ENCODE data around the gene ACOXL. TPM values are rescaled to one million over a fixed set of nuclear protein-coding genes. Genes with fewer than 3 reads are reported as not detected.

Gene ACOXL
- total and polyA plus RNA-seq, 10 of the 15 experiments (the other 5 are each of a cell fraction or from before 2014, with no cell fraction given), result 0.05 to 1.3 (median 0.71) TPM

DNA sequence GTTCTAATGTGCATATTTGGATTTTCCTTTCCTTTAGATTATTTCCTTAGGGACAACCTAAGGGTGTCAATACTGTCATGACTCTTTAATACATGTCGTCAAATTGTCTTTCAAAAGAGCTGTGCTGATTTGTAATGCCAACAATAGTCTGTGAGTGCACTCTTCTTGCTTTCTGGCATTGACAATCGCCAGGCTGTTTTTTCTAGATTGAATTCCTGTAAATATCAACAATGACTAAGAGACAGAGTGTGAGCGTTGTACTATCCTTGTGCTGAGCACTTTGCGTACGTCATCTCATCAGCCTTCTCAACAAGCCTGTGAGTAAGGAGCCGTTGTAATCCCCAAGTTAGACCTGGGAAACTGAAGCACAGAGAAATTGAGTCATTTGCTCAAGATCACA is 96.0 kb downstream of the ACOXL start (continued):
- TF ChIP-seq ZNF217 (IDR thresholded peaks at IDR 0.05), result no peak
- no peak for TF ChIP-seq NFYB (IDR thresholded peaks at IDR 0.05; ENCODE audit: insufficient read depth, low read depth, low read length)
- no peak for TF ChIP-seq NRF1 (conservative IDR thresholded peaks at IDR 0.05; ENCODE audit: low read depth, low read length)
- TF ChIP-seq IRF4 (IDR thresholded peaks at IDR 0.05; ENCODE audit: low read depth, low read length), result no peak
- TF ChIP-seq RCOR1 (conservative IDR thresholded peaks at IDR 0.05; ENCODE audit: low read depth, low read length), result no peak
- no peak for TF ChIP-seq PML (IDR thresholded peaks at IDR 0.05; ENCODE audit: low read length)
- TF ChIP-seq CREM (IDR thresholded peaks at IDR 0.05; ENCODE audit: low read depth), result no peak
- no peak for TF ChIP-seq ZNF24 (IDR thresholded peaks at IDR 0.05)
- TF ChIP-seq BHLHE40 (IDR thresholded peaks at IDR 0.05; ENCODE audit: borderline replicate concordance in 1 of 2, low read depth in 2 of 2, low read length in 1 of 2), result no peak

- H4K20me1 ChIP-seq (ENCODE audit: control insufficient read depth, insufficient read depth), result no peaks in the 10 kb centered on the region
- H3K27ac ChIP-seq (ENCODE audit: control insufficient read depth, insufficient read depth), result no peak overlapping the region
- peaks cover 1% of the 10 kb centered on the region for H3K9me3 ChIP-seq (replicated peaks; ENCODE audit: control insufficient read depth, insufficient read depth, low read length)
- intact Hi-C loops (cut with micrococcal nuclease; ENCODE audit: unreplicated experiment) (no loop called here), in situ Hi-C loops (cut with MboI) (no loop called here)
- H3K36me3 ChIP-seq (ENCODE audit: control insufficient read depth in 2 of 2, insufficient read depth in 2 of 2, low read length in 1 of 2), result no peaks in the 10 kb centered on the region
- no peak overlapping the region for H3K4me3 ChIP-seq
- no peaks in the 10 kb centered on the region for H3K79me2 ChIP-seq (ENCODE audit: control insufficient read depth, insufficient read depth, low read length)
- H2AFZ ChIP-seq (ENCODE audit: control insufficient read depth, low read depth, low read length), result no peak overlapping the region
- no peak for FAIRE-seq
- H3K9ac ChIP-seq (ENCODE audit: control insufficient read depth, insufficient read depth, low read length), result no peak overlapping the region
- TF ChIP-seq TARDBP (IDR thresholded peaks at IDR 0.05; ENCODE audit: borderline replicate concordance), result no peak
- no peak for TF ChIP-seq ZNF24 (IDR thresholded peaks at IDR 0.05)
- TF ChIP-seq FOXM1 (IDR thresholded peaks at IDR 0.05; ENCODE audit: low read depth, low read length), result no peak
- no peak for TF ChIP-seq SMAD5 (IDR thresholded peaks at IDR 0.05; ENCODE audit: low read depth)
- no peak for TF ChIP-seq NR2C2 (IDR thresholded peaks at IDR 0.05; ENCODE audit: borderline replicate concordance, control insufficient read depth, insufficient read length, low read depth)
- no peak for TF ChIP-seq CREM (IDR thresholded peaks at IDR 0.05; ENCODE audit: low read depth)
- no peak for TF ChIP-seq SMARCA5 (IDR thresholded peaks at IDR 0.05)
- TF ChIP-seq PAX5 (IDR thresholded peaks at IDR 0.05; ENCODE audit: borderline replicate concordance, low read depth, low read length), result no peak
- no peak for TF ChIP-seq BRCA1 (IDR thresholded peaks at IDR 0.05; ENCODE audit: low read depth, low read length)
- TF ChIP-seq HDAC2 (IDR thresholded peaks at IDR 0.05), result no peak
- no peak for TF ChIP-seq SUZ12 (IDR thresholded peaks at IDR 0.05; ENCODE audit: unreplicated experiment)
- H3K27me3 ChIP-seq (replicated peaks in 1 of 2; ENCODE audit: control insufficient read depth in 2 of 2, insufficient read depth in 2 of 2, low read length in 1 of 2), result no peaks in the 10 kb centered on the region; a peak in 1 of 4 replicates
- no peak overlapping the region for H3K4me2 ChIP-seq (ENCODE audit: control insufficient read depth, insufficient read depth)
- ChIA-PET POLR2A (no interaction called here), CTCF (interaction anchor here (0.7 to 1.4 kb wide), 3 partner anchors 10 to 17 kb away, joined by 3 read pairs; no protein-coding TSS in a partner anchor), SMC1A (ENCODE audit: uncharacterized antibody, unreplicated experiment) (interaction anchor here (0.9 to 2.4 kb wide), 3 partner anchors 11 to 110 kb away, joined by 3 to 7 read pairs (median 3); no protein-coding TSS in a partner anchor), RAD21 (ENCODE audit: unreplicated experiment) (no interaction called here)
- no TSS peak for BruUV-seq (replicated peaks)
- 68% methylated on average over 6 of the region's 6 CpGs for WGBS (ENCODE audit: insufficient coverage, insufficient replicate concordance, low lambda C conversion rate, missing lambda C conversion rate)
- ATAC-seq, result no peak
- no peak for DNase-seq (ENCODE audit: low read depth, low spot score)
- H3K4me1 ChIP-seq (ENCODE audit: control insufficient read depth, insufficient read depth, low read length), result peaks cover 3% of the 10 kb centered on the region
These were observed 97.2 kb downstream of the ACOXL start for GRCh38 chr2:110829413-110830146.

Data from GM12878 (cell line).